Activated CD4-positive, alpha-beta T cell treated with anti-CD3 and anti-CD28 coated beads for 24 hours (primary cell): ENCODE data around the gene SLC66A2.
"Not testable (repeated sequence)": the region's sequence is repeated elsewhere in the genome, so short reads cannot be mapped to it uniquely, and the experiment has no call there.

Experiments
- DNase-seq, 2 donors: peaks; one replicate each; pipeline ENCODE4 v3.0.0-alpha.2; 2020; ENCODE audit warnings: low read depth in 2 of 2

The SLC66A2 gene

DNA sequence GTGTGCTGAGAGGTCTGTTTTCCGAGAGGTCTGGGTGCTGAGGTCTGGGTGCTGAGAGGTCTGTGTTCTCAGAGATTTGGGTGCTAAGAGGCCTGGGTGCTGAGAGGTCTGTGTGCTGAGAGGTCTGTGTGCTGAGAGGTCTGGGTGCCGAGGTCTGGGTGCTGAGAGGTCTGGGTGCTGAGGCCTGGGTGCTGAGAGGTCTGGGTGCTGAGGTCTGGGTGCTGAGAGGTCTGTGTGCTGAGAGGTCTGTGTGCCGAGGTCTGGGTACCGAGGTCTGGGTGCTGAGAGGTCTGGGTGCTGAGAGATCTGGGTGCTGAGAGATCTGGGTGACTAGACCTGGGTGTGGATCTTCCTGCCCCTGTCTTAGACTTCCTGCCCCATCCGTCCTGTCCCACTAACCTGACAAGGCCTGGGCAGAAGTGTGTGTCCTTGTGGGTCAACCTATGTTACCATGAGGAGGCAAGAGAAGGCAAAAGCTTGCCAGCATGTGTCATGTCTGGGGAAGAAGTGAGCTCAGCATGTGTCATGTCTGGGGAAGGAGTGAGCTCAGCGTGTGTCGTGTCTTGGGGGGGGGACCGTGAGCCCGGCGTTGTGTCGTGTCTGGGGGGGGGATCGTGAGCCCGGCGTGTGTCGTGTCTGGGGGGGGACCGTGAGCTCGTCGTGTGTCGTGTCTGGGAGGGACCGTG is 84.4 kb downstream of the SLC66A2 start:
- no peak for DNase-seq

GRCh38 chr18:79865951-79866350 is 85.5 kb downstream of the SLC66A2 start:
- not testable (repeated sequence) for DNase-seq

DNA sequence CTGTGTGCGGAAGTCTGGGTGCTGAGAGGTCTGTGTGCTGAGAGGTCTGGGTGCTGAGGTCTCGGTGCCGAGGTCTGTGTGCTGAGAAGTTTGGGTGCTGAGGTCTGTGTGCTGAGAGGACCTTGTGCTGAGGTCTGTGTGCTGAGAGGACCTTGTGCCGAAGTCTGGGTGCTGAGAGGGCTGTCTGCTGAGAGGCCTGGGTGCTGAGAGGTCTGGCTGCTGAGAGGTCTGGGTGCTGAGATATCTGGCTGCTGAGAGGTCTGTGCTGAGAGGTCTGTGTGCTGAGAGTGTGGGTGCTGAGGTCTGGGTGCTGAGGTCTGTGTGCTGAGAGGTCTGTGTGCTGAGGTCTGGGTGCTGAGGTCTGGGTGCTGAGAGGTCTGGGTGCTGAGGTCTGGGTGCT is 86.5 kb downstream of the SLC66A2 start:
- DNase-seq = not testable (repeated sequence)

DNA sequence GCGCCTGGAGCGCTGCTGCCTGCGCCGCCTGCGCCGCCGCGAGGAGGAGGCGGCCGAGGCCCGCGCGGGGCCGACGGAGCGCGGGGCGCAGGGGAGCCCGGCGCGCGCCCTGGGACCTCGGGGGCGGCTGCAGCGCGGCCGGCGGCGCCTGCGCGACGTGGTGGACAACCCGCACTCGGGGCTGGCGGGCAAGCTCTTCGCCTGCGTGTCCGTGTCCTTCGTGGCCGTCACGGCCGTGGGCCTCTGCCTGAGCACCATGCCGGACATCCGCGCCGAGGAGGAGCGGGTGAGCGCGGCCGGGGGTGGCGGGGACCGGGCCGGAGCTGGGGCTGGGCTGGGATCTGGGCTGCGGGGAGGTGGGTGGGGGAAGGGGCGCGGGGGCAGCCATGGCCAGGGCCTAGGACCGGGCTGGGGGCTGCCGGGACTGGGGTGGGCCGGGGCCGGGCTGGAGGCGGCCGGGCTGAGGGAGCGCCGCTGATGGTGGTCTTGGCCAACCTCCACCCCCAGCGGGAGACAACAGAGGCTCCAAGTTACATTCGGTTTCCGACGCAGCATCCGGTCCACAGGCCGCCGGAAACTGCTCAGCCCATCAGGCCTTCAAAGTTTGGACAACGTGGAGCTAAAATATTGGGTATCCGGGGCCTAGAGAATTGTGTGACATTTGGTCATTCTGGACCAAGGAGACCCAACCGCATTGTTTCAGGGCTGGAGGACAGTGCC is 87.3 kb downstream of the SLC66A2 start:
- no peak for DNase-seq

- no peak for DNase-seq
These were observed 88.1 kb downstream of the SLC66A2 start for GRCh38 chr18:79863161-79864005.

GRCh38 chr18:79862562-79862961 is 88.9 kb downstream of the SLC66A2 start:
- no peak for DNase-seq

DNA sequence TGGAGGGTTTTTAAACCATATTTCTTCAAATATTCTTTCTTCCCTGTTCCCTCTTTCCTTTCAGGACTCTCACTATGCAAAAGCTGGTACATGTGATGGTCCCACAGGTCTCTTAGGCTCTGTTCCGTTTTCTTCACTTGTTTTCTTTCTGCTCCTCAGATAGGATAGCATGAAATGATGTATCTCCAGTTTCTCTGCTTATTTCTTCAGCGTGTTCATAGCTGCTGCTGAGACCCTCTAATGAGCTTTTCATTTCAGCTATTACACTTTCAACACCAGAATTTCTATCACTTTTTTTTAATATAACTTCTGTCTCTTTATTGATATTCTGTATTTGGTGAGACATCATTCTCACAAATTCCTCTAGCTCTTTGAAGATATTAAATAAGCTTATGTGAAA is 89.8 kb downstream of the SLC66A2 start:
- no peak for DNase-seq

GRCh38 chr18:79859314-79859713 is 92.1 kb downstream of the SLC66A2 start:
- DNase-seq = no peak

DNA sequence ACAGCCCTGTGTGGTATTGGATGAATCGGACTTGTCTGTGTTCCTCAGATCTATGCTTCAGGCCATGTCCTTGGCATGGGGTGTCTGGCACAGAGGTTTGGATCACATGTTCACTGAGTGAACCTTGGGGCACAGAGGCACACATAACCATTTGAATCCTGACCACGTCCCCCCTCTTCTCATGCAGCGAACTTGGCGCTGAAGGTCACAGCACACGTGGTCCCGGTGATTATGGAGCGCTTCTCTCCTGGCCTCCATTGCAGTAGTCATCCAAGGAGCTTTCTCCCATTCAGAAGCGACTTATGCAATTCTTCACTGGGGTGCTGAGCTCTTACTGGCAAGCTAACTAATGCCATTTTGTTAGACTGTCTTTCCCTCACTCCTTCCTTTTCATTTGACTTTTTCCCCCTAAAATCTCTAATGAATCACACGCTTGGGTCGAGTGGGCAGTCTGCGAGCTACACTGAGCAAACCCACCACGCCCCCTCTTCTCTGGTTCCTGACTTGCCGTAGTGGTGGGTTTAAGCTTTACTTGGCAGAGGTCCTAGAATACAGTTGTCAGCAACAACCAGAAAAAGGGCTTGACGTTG is 94.3 kb downstream of the SLC66A2 start:
- DNase-seq = no peak

- no peak for DNase-seq
These were observed 95.1 kb downstream of the SLC66A2 start for GRCh38 chr18:79856119-79857007.

DNA sequence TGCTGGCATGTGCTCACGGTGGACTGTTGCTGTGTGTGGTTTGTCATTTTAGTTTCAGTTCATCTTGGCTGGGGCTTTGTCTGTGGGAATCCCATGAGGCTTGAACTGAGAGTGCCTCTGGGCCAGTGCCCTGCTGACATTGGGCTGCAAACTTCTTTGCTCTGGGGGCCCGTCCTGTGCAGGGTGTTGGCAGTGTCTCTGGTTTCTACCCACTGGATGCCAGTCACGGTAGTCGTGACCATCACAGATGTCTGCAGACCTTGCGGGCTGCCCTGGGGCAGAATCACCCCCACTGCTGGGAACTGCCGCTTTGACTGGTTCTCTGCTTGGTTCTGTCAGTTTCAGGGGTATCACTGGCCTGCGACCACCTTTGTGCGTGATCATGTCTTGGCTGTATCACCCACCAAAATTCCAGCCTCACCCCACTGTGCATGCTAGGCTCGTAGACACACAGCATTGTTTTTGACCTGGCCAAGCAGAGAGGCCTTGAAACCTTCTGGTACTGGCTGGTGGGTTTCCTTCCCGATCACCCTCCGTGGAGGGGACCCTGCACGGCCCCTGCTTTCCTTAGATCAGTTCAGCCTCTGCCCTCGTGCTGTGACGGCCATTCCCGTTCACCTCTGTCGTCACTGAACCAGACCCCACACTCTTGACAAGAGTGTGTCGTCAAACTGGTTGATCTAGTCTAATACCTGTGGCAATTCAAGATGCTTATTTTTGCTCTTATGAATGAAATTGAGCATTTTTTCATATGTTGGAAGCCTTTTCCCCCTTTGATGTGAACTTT is 96.1 kb downstream of the SLC66A2 start:
- no peak for DNase-seq

- DNase-seq = no peak
These were observed 97.5 kb downstream of the SLC66A2 start for GRCh38 chr18:79853993-79854364.

GRCh38 chr18:79853303-79853992 is 98.0 kb downstream of the SLC66A2 start:
- no peak for DNase-seq

DNA sequence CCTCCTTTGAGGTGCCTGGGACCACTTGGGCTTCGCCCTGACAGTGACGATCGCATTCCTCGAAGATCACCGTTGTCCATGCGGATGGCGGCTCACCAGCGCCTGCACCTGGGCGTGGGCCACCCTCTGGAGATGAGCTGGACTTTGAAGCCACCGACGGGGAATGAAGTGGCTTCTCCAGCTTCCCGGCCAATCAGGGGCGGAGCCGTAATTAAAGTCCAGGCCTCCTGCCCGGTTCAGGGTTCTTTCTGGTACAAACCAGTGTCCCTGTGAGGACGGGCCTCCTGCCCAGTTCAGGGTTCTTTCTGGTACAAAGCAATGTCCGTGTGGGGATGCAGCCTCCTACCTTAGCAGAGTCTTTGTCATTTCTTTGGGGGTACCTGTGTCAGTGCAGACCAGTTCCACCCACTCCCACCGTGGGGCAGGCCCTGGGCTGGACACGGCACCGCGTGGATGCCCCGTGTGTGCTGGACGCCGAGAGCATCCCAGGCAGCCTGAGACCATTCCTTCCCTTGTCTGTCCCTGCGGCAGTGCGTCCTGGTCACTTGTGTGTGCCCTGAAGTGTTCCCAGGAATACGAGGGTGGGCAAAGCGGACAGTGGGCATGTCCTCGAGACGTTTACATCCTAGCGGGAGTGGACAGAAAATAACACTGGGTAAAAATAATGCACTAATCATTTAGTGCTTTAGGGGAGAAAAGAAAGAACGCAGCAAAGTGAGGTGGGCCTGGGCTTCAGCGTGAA is 98.7 kb downstream of the SLC66A2 start:
- no peak for DNase-seq
